ENCODE data around the gene ZNF784.

The ZNF784 gene

GRCh38 chr19:55624109-55625003 lies at the start of gene ZNF784:
Gene ZNF784 (minus strand): TSS chr19:55624566. CDS start chr19:55624561, 5 bp downstream.
- in situ Hi-C loops (cut with HindIII; ENCODE audit: low sequenced_read_pairs), result loop anchor here (5.0 to 25.0 kb wide), 2 partner anchors 112 to 1162 kb away; partner anchors contain the start of genes CDC42EP5 and LENG9
- peak within 1 kb of the TSS; percentile 59 for H3K4me3 ChIP-seq (ENCODE audit: low read depth, low read length)
- peak; percentile 80 for DNase-seq (ENCODE audit: low read depth)
- TF ChIP-seq CTCF (IDR thresholded peaks at IDR 0.05; ENCODE audit: low read depth, low read length, missing control alignments), result no peak

- no peak for DNase-seq (ENCODE audit: low read depth)
- no peak for TF ChIP-seq CTCF (IDR thresholded peaks at IDR 0.05; ENCODE audit: low read depth, low read length, missing control alignments)
- H3K4me3 ChIP-seq (ENCODE audit: low read depth, low read length), result no peak overlapping the region
- in situ Hi-C loops (cut with HindIII; ENCODE audit: low sequenced_read_pairs), result no loop called here
Measured at GRCh38 chr19:55673889-55674288, 49.5 kb upstream of the ZNF784 start.

- DNase-seq (ENCODE audit: low read depth), result no peak
- no peak for TF ChIP-seq CTCF (IDR thresholded peaks at IDR 0.05; ENCODE audit: low read depth, low read length, missing control alignments)
- in situ Hi-C loops (cut with HindIII; ENCODE audit: low sequenced_read_pairs), result no loop called here
- H3K4me3 ChIP-seq (ENCODE audit: low read depth, low read length), result no peak overlapping the region
Measured at GRCh38 chr19:55673465-55673864, 49.1 kb upstream of the ZNF784 start.

- no peak overlapping the region for H3K4me3 ChIP-seq (ENCODE audit: low read depth, low read length)
- no peak for TF ChIP-seq CTCF (IDR thresholded peaks at IDR 0.05; ENCODE audit: low read depth, low read length, missing control alignments)
- in situ Hi-C loops (cut with HindIII; ENCODE audit: low sequenced_read_pairs), result no loop called here
- DNase-seq (ENCODE audit: low read depth), result no peak
Measured at GRCh38 chr19:55672418-55672817, 48.1 kb upstream of the ZNF784 start.

- DNase-seq (ENCODE audit: low read depth), result no peak
- no peak for TF ChIP-seq CTCF (IDR thresholded peaks at IDR 0.05; ENCODE audit: low read depth, low read length, missing control alignments)
- no peak overlapping the region for H3K4me3 ChIP-seq (ENCODE audit: low read depth, low read length)
- in situ Hi-C loops (cut with HindIII; ENCODE audit: low sequenced_read_pairs), result no loop called here
Measured at GRCh38 chr19:55671054-55671378, 46.6 kb upstream of the ZNF784 start.

- TF ChIP-seq CTCF (IDR thresholded peaks at IDR 0.05; ENCODE audit: low read depth, low read length, missing control alignments), result no peak
- in situ Hi-C loops (cut with HindIII; ENCODE audit: low sequenced_read_pairs), result no loop called here
- DNase-seq (ENCODE audit: low read depth), result no peak
- no peak overlapping the region for H3K4me3 ChIP-seq (ENCODE audit: low read depth, low read length)
Measured at GRCh38 chr19:55670280-55671053, 46.1 kb upstream of the ZNF784 start.

All from astrocyte of the cerebellum (primary cell).